Measurements from ENCODE around the gene MMP15.
A peak's percentile ranks its signal among the peaks of the same experiment; 100 is the strongest.

MMP15 gene

DNA sequence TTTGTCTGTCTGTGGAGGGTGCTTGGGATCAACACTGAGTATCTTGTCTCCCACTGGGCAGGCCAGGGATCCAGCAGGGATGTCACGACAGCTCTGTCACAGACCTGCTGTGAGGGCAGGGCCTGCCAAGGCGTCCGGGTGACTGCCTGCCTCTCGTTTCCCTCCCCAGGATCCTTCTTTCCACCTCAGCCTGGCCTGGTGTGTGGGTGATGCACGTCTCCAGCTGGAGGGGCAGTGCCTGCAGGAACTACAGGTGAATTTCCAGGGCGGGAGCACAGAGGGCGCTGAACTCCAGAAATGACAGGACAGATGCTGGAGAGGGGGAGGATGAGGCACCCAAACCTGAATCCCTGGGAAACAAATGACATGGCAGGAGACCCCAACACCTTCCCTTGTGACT is 6.8 kb upstream of the MMP15 start:
- no peak for DNase-seq

DNA sequence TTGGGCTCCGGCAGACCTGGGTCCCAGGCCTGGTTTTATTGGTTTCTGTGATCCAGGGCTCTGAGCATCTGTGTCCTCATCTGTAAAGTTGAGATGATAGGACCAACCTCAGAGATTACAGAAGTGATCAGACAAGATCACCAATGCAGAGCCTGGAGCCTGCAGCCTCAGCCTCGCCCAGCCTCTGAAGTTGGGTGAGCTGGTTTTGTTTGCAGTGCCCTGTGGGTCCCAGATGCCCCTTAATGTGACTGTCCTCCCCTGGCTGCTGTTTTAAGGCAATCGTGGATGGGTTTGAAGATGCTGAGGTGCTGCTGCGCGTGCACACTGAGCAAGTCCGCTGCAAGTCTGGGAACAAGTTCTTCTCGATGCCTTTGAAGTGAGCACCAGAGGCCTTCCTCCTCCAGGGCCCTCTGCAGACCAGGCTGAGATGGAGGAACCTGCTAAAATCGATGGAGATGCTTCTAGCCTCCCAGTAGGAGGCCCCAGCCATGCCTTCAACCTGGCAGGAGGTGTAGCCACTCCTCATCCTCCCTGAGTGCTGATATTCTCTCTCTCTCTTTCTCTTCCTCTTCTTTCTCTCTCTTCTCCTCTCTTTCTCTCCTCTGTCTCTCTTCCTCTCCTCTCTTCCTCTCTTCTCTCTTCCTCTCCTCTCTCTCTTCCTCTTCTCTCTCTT is 5.6 kb upstream of the MMP15 start:
- DNase-seq: no peak

DNA sequence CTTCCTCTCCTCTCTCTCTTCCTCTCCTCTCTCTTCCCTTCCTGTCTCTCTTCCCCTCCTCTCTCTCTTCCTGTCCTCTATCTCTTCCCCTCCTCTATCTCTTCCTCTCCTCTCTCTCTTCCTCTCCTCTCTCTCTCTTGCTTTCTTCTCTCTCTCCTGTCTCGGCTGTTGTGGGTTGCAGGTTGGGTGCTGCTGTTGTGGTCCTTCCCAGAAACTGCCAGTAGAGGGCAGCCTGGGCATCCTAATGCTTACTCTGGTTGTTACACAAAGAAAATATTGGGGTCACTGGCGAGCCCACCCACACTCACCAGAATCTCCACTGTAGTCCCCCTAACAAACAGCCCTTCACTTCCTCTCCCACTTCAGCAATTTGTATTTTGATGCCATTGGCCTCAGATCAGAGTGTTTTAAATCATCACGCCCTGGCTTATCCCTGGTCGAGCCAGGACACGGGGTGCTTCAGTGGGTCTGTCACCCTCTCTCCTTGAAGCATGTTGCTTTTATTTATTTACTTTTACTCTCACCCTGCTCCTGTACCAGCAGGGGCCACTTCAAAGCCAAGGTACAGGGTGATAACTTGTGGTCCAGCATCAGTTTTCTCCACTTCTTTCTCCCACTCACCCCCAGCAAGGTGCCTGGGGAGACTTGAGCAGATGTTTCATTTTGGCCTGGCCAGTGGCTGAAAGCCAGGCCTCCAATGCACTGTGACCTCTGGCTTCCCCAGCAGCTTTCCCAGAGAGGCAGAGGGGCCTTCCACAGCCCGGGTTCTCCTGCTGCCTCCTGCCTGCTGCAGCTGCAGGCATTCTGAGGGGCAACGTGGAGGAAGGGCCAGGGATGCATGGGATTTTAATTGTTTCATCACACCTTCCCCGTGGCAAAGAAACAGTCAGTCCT is 4.7 kb upstream of the MMP15 start:
- DNase-seq: peak in 41 of 56 donors; percentile 14 to 85 (median 45)

DNA sequence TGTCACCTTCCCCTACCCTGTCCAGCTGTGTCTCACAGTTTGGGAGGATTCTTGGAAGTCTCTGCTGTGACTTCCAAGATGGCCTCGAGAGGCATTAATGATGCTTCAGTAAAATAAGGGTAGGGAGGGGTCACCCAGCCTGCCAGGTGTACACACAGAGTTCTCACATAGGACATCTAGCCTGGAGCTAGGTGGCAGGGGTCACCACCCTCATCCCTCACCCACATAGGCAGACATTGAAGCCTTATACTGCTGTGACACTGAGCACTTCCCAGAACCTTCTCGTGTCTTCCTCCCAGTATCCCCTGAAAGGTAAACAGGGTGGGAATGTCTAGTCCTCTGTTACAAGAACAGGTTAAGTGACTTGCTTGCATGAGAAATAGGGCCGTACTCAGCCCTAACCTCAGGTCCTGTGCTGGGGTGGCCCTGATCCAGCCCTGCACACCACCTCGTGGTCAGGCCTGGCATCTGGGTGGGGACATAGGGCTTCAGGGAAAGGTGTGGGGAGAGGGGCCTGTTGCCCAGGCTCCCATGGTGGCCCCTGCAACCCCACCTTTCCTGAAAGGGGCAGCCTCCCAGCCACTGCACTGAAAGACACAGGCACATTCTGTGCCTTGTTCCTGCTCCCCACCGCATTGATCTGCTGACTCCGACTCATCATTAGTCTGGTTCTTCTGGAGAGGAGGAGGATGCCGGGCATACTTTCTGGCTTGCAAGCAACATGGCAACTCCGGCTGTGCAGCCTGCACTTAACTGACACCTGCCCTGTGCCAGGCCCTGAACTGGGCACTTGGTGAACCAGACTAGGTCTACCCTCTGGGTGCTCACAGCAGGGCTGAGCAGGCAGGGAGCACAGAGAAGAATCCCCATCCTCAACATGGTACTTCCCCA is 3.6 kb upstream of the MMP15 start:
- DNase-seq: peak in 1 of 56 donors; percentile 3

DNA sequence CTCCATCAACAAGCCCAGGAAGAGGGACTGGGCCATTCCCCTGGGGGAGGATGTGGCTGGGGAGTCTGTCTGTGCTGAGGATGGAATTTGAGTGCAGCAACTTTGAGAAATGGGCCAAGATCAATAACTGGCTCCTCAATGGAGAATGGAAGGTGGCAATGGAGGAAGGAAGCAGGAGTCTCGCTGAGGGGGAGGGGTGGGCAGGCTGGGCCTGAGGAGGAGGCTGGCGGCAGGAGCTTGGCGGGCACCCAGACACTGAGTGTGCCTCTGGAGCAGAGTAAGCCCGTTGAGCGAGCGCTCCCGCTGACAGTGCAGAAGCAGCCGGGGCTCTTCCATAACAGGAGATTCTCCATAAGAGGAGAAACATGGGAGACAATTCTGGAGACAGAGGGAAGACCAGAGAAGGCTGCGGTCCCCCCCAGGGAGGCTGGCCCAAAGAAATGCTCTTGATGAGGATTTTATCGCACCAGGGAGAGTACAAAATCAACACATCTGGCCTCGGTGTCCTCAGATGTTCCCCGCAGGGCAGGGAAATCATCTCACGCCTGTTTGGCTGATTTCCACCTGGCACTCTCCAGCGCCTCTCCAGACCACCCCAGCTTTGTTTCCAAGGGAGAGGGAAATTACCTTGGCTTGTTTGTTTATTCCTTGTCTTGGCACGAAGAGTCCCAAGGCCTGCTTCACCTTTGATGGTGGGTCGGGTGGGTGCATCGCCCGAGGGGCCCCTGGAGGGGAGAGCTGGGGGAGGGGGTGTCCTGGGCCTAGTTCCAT is 2.8 kb upstream of the MMP15 start:
- DNase-seq: peak in 40 of 56 donors; percentile 8 to 82 (median 41)

DNA sequence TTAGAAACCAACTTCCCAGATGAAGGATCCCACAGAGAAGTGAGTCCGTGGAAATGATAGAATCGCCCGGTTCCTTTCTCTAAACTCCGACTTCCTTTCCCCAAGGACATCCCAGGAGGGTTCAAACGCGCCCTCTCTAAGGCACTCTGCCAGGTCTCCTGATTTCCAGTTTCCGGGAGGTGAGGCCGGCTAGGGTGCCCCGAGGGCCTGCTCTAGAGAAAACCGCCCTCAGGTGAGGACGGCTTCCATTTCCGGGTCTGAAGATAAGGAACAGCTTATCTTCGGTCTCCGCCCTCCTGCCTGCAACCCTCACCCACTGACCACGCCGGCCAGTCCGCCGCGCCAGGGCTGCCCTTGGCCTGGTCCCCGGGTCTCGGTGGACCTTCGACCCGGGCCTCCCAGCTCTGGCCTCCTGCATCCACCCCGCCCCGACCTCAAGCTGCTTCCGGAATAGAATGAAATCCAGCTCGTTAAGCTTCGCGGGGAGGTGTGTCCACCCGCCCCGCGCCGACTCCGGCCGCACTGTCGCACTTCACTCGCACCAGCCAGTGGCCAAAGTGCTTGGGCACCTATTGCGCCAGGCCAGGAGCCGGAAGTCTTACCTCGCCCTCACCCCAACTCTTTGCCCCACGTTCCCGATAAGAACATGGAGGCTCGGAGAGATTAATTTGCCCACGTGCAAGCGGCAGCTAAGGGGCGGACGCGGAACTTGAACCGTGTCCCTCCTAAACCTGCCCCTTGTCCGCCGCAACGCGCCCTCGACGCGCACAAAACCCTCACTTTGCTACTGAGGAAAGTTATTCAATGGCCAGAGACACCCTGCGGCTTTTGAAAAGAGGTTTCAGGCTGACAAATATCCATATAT is 836 bp upstream of the MMP15 start:
- no peak for DNase-seq

DNA sequence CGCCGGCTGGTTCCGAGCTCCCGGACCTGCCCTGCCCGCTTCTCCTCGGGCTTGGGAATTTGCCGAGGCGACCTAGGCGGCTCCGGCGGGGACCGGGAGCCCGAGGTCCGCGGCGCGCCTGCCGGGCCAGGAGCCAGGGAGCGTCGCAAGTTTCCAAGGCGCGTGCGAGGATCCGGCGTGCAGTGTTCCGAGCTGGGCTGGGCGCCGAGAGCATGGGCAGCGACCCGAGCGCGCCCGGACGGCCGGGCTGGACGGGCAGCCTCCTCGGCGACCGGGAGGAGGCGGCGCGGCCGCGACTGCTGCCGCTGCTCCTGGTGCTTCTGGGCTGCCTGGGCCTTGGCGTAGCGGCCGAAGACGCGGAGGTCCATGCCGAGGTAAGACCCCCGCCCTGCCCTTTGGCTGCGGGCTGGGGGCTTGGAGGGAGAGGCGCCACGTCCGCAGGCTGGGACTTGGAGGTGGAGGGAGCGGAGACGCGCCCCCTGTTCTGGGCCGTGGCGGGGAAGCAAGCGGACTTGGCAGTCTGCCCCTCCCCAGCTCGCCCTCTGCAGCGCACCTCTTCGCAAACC is 668 bp downstream of the MMP15 start:
- peak in 16 of 56 donors; percentile 21 to 62 (median 30) for DNase-seq

DNA sequence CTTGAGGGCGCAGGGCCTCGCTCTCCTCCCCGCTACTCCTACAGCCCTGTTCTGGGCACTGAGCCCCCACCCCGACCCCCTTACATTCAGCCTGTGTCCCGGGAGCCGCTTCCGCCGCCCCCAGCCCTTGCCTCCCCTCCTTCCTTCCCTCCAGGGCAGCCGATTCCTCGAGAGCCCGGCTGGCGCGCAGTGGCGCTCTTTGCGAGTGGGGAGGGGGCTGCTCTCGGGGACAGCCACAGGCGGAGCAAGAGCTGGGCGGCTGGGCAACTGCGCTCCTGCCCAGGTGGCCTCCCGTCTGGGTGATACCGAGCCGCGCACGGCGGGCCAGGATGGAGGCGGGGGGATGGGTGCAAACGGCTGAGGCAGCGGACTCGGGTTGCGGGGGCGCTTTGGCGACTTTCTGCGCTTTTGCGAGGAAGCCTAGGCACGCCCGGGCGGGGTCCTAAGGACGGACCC is 1.2 kb downstream of the MMP15 start:
- DNase-seq: peak in 1 of 56 donors; percentile 7

DNA sequence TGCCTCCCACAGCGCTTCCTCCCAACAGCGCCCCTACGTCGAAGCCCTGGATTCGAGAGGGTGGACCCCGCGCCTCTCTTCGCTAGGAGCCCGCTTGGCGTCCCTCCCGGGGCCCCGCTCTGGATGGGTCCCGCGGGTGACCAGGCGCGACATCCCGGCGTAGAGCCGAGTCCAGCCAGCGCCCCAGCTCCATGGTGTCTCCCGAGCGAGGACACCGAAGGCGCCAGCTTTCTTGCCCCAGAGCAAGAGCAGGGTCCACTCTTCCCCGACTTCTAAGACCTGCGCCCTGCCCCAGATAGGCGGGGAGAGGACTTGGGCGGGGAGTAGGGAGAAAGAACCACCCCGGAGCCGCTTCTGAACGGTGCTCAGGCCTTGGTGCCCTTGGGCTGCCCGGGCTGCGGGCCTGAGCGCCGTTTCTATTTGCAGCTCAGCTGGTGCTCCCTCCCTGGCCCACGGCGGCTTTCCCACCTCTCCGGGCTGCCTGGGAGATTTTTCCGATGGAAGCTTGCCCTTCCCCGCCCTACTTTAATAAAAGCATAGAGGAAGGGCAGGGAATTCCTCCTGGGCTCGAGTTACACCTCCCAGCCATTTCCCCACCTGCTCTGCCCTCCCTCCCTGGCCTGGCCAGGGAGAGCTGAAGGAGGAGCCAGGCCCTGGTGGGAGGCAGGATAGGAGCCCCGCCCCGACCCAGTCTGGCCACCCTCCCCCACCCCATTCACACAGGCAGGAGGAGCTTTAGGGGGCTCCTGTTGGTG is 1.8 kb downstream of the MMP15 start:
- DNase-seq: no peak

DNA sequence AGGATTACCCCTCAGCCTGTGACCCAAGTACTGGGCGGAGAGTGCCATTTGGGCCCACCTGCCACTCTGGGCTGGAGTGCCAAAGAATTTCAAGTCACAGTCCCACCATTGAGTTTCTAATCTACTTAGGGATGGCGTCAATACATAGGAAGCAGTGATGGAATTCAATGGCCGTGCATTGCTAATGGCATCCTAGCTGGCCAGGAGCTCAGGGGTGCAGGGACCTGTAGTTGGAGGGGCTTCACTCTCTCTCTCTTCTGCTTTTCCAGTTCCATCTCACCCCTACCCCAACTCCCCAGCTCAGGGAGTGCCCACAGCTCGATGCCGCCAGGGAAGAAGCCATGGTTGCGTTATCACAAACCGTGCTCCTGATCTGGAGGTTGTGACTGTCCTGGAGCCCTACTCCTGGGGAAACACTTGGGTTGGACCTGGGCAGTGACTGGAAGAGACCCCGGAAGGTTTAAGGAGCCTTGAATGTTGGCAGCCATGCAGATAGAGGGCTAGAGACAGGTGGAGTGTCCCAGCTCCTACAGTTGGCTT is 2.4 kb downstream of the MMP15 start:
- DNase-seq: no peak

DNA sequence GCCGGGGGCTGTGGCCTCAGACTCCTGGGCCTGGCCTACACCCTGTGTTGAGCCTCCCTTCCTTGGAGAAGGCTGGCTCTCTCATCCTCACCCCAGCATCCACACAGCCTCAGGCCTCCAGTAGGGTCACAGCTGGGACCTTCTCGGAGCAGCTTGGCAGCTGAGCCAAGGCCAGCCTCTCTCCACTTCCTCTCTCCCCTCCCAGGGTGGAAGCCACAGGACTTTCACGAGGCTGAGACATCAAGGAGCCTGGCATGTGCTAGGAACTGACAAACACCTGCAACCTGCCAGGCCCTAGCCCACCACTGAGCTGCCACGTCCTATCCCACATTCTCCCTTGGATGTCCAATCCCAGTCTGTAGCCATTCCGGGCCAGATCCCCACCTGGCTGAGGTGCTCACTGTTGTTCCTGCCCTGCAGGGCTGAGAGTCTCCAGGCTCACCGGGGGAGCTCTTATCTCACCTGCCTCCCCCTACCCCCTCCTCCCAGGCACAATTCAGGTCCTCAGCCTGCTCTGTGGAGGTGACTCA is 3.1 kb downstream of the MMP15 start:
- no peak for DNase-seq

DNA sequence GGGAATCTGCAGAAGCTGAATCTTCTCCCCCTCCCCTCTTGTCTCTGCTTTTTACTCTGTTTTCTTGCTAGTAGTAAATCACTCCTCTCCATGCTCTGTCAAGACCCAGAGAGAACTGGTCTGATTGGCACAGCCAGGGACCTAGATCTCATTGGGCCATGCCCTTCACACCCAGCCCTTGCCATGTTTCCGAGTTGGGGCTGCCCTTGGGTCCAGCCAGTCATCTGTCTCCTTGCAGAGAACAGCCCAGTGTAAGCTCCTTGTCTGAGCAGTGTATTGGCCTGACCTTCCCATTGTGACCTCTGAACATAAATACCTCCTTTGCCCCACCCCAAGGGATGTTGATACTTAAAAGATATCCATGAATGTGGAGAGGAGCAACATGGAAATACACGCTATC is 3.9 kb downstream of the MMP15 start:
- DNase-seq: no peak

DNA sequence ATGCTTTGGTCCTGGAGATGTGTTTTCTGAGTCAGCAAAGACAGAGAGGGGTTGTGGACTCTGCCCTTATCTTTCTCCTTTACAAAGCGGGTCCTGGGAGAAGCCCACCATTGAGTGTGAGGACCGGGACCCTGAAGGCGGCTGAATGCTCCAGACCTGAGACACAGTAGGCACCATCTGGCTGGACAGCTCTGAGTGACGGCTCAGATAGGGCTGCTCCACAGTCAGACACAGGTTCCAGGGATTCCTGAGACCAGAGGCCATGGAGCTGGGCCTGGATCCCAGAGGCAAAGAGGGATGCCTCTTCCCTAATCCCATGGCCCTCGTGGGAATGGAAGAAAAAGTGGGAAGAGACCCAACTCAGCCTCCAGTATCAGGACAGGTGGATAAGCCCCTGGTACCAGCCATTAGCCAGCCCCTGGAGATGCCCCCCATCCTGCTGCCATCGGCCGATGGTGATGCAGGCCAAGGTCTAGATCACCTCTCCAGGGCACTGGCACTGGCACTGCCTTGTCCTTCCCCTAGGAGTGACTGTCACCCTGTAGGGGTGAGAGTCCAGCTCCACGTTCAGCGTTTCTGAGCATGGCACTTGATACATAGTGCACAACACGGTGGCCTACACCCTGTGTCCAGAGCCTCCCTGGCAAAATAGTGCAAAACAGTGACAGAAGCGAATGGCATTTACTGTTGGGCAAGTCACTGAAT is 4.7 kb downstream of the MMP15 start:
- no peak for DNase-seq

DNA sequence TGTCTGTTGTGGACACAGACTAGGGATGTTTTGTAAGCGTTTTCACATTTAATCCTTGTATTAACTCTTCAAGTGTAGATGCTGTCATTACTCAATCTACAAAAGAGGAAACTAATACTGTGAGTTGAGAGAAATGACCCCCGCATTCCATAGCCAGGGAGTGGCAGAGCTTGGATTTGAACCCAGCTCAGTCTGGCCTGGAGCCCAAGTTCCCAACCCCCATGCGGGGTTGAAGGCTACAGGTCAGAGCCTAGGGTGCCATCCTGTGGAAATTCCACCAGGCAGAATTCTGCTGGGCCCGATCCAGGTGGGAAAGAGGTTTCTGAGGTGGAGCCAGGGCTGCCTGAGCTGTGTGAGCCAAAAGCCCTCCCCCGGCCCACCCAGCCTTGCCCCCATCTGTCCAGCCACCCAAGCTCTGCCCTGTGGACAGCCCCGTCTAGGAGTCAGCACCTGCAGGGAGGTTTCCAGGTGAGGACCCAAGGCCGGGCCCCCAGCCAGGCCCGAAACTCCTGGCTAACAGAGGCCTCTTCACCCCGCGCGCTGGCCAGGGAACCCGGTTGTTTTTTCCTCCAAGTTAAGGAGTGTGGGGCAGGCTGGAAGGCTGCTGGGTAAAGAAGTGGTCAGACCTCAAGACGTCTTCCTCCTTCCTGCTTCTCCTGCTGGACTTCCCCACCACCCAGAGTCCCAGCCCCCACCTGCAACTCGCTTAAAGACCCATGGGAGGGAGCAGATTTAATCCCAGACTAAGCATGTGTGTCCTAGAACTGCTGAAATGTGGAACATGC is 5.7 kb downstream of the MMP15 start:
- no peak for DNase-seq

DNA sequence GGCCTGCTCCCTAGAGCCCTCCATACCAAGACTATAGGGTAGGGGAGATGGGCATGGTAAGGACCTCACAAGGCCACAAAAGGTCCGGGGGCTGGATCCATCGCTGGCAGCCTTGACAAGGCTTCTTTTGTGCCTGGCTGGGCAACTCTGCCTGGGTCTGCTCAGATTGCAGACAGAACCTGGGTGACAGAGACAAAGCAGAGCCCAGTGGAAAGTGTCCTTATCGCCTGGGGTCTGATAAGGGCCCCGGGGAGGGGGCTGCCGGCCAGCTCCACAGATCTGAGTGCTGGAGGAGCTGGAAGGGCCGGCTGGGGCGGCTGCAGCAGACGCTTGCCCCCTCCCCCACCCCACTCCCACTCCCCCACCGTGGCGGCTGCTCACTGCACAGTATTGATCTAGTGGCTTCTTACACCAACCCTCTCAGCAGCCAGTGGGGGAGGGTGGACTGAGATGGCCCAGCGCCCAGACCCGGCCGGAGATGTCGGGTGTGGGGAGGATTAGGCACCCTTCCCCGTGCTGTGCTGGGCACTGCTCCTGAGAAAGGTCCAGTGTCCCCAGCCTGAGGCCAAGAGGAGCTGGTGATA is 7.2 kb downstream of the MMP15 start:
- DNase-seq: peak in 45 of 56 donors; percentile 14 to 78 (median 37)

DNA sequence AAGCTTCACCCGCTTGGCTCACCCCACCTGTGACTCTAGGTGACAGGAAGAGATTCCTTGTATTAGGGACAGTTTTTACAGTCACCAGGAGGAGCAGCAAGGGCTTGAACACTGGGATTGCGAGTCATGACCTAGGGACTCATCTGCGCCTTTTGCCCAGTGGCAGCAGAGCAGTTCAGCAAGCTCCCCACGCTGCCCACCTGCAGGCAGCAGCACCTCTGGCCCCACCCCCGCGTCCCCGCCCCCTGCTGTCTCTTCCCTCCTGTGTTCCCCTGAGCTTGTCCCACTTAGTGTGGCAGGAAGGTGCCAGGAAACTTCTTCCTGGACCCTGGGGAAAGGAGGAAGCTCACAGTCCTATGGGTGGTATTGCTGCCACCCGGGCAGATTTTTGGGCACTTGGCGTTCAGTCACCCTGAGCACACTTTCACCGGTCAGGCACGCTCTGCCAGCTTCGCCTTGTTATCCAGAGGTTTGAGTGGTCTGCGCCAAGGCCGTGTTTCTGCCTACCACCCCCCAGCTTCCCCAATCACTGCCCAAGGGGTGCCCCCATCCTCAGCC is 8.7 kb downstream of the MMP15 start:
- DNase-seq: no peak
